Measurements from ENCODE around the gene FOXP1. TPM values are rescaled to one million over a fixed set of nuclear protein-coding genes. Genes with fewer than 3 reads are reported as not detected.

Gene FOXP1
- total and polyA plus RNA-seq, 2 of the 13 experiments (the other 11 are each of a cell fraction or from before 2014, with no cell fraction given) = 40.4 to 59.0 TPM

DNA sequence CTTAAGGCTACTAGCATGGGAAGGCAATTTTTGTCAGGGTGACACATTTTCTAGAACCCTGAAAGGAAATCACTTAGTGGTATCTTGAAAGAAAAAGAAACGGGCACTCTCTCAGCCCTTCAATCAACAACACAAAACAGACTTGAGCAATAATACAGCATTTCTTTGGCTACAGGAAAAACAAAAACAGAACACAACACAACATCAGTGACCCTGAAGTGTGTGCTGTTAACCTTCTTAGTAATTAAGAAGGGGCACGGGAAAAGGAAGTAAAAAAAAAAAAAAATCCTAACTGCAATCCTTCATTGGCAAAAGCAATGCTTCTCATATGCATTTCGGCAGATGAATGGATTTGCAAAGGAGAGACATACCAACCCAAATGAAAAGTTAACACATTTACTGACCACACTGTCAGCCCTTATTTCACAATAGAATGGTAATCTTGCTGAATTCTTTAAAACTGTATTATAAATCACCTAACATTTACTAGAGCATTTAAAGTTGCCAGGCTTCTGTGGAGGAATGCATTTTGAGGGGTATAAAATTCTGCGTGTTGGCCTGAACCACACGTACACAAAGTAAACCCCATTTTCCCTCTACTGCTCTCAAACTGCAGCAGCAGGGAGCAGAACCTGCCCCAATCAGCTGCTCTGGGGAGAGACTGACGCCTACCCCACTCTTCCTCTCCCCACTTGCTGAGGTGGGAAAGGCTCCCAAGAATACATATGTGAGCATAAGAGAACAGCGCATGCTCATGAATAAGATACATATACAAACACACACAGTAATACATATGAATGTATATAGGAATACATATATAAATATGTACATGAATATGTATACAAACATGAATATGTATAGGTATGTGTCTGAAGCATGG is 198.5 kb downstream of the FOXP1 start:
- POLR2A ChIA-PET = no interaction called here
- no peak overlapping the region for H3K4me2 ChIP-seq (ENCODE audit: low read depth, low read length)

DNA sequence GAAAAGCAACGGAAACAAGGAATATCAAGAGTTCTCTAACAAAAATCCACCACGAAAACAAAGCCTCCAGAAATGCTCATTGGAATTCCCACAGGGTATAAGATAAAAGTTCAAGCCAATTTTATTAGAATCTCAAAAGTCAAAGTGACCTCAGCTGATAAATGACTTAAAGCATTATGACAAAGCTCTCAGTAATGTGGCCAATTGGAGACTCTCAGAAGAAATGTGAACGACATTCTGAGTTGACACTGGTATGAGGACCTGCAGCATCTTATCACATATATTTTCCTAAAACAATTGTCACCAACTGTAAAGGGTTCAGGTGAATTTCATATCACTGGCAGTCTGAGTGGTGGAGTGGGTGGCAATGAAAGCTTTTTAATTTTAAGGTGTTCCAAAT is 199.1 kb downstream of the FOXP1 start:
- FAIRE-seq = no peak
- H3K9ac ChIP-seq (ENCODE audit: insufficient read depth, low read depth, low read length) = no peak overlapping the region
- no peak overlapping the region for H3K4me3 ChIP-seq (replicated peaks in 1 of 3; ENCODE audit: insufficient read depth in 1 of 3, low read depth in 2 of 3, low read length in 3 of 3)
- BruUV-seq (replicated peaks) = no TSS peak
- H3K4me1 ChIP-seq (ENCODE audit: insufficient read depth, low read length) = peaks cover 15% of the 10 kb centered on the region
- in situ Hi-C loops (cut with HindIII; ENCODE audit: extremely low pct_ligation_motif_present, low pct_unique_long_range_greater_than_20kb) (no loop called here), intact Hi-C loops (cut with micrococcal nuclease; ENCODE audit: unreplicated experiment) (no loop called here)
- 92% methylated on average over 3 of the region's 3 CpGs for WGBS (ENCODE audit: low lambda C conversion rate)
- H3K79me2 ChIP-seq (ENCODE audit: insufficient read depth, low read length) = peaks cover 9% of the 10 kb centered on the region
- POLR2A ChIA-PET = no interaction called here
- H4K20me1 ChIP-seq (ENCODE audit: insufficient read depth, low read length) = peaks cover 4% of the 10 kb centered on the region; the same call in 1 of the 2 replicates
- CTCF ChIA-PET (ENCODE audit: low intra/inter-chr PET ratio, low total read pairs) = no interaction called here
- DNase-seq (ENCODE audit: low spot score) = no peak
- H3K9me3 ChIP-seq (ENCODE audit: low read length) = no peaks in the 10 kb centered on the region
- H3K27ac ChIP-seq (ENCODE audit: extremely low read length, insufficient read depth, low read length) = no peak overlapping the region
- H2AFZ ChIP-seq (ENCODE audit: low read length) = no peak overlapping the region
- no peaks in the 10 kb centered on the region for H3K27me3 ChIP-seq (ENCODE audit: control insufficient read depth in 1 of 2, insufficient read depth in 2 of 2, low read length in 2 of 2)
- ATAC-seq = no peak
- peaks cover 0 to 4% of the 10 kb centered on the region in 2 experiments; a peak in 1 of 5 replicates for H3K36me3 ChIP-seq (replicated peaks in 1 of 2; ENCODE audit: control insufficient read depth in 1 of 2, insufficient read depth in 2 of 2, low read length in 2 of 2)
- no peak overlapping the region for H3K4me2 ChIP-seq (ENCODE audit: low read depth, low read length)
- TF ChIP-seq YY1 (IDR thresholded peaks at IDR 0.05; ENCODE audit: insufficient read depth, insufficient replicate concordance, low read depth, low read length) (no peak), ZBTB8A (CRISPR knock-in tag; IDR thresholded peaks at IDR 0.05; ENCODE audit: borderline replicate concordance, low read depth) (no peak), NR1H2 (CRISPR knock-in tag; IDR thresholded peaks at IDR 0.05; ENCODE audit: borderline replicate concordance, low read depth) (no peak), SMAD9 (CRISPR knock-in tag; IDR thresholded peaks at IDR 0.05) (no peak), ZSCAN9 (CRISPR knock-in tag; IDR thresholded peaks at IDR 0.05; ENCODE audit: borderline replicate concordance) (no peak), NR3C1 (CRISPR knock-in tag; IDR thresholded peaks at IDR 0.05) (no peak)
- TF ChIP-seq, protein P1, sequence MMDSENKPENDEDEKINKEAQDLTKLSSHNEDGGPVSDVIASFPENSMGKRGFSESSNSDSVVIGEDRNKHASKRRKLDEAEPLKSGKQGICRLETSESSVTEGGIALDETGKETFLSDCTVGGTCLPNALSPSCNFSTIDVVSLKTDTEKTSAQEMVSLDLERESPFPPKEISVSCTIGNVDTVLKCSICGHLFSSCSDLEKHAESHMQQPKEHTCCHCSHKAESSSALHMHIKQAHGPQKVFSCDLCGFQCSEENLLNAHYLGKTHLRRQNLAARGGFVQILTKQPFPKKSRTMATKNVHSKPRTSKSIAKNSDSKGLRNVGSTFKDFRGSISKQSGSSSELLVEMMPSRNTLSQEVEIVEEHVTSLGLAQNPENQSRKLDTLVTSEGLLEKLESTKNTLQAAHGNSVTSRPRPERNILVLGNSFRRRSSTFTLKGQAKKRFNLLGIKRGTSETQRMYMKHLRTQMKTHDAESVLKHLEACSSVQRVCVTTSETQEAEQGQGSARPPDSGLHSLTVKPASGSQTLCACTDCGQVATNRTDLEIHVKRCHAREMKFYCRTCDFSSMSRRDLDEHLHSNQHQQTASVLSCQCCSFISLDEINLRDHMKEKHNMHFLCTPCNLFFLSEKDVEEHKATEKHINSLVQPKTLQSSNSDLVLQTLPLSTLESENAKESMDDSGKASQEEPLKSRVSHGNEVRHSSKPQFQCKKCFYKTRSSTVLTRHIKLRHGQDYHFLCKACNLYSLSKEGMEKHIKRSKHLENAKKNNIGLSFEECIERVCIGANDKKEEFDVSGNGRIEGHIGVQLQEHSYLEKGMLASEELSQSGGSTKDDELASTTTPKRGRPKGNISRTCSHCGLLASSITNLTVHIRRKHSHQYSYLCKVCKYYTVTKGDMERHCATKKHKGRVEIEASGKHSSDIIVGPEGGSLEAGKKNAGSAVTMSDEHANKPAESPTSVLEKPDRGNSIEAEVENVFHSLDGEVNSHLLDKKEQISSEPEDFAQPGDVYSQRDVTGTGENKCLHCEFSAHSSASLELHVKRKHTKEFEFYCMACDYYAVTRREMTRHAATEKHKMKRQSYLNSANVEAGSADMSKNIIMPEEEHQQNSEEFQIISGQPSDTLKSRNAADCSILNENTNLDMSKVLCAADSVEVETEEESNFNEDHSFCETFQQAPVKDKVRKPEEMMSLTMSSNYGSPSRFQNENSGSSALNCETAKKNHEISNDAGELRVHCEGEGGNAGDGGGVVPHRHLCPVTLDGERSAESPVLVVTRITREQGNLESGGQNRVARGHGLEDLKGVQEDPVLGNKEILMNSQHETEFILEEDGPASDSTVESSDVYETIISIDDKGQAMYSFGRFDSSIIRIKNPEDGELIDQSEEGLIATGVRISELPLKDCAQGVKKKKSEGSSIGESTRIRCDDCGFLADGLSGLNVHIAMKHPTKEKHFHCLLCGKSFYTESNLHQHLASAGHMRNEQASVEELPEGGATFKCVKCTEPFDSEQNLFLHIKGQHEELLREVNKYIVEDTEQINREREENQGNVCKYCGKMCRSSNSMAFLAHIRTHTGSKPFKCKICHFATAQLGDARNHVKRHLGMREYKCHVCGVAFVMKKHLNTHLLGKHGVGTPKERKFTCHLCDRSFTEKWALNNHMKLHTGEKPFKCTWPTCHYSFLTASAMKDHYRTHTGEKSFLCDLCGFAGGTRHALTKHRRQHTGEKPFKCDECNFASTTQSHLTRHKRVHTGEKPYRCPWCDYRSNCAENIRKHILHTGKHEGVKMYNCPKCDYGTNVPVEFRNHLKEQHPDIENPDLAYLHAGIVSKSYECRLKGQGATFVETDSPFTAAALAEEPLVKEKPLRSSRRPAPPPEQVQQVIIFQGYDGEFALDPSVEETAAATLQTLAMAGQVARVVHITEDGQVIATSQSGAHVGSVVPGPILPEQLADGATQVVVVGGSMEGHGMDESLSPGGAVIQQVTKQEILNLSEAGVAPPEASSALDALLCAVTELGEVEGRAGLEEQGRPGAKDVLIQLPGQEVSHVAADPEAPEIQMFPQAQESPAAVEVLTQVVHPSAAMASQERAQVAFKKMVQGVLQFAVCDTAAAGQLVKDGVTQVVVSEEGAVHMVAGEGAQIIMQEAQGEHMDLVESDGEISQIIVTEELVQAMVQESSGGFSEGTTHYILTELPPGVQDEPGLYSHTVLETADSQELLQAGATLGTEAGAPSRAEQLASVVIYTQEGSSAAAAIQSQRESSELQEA (CRISPR knock-in tag; IDR thresholded peaks at IDR 0.05; ENCODE audit: not compliant biosample characterization) = no peak

More for the DNA sequence above, 198.5 kb downstream of the FOXP1 start:
- in situ Hi-C loops (cut with HindIII; ENCODE audit: extremely low pct_ligation_motif_present, low pct_unique_long_range_greater_than_20kb) (no loop called here), intact Hi-C loops (cut with micrococcal nuclease; ENCODE audit: unreplicated experiment) (no loop called here)
- H3K79me2 ChIP-seq (ENCODE audit: insufficient read depth, low read length) = peaks cover 12% of the 10 kb centered on the region
- H3K9ac ChIP-seq (ENCODE audit: insufficient read depth, low read depth, low read length) = no peak overlapping the region
- no peaks in the 10 kb centered on the region; the same call in 1 of the 2 replicates for H4K20me1 ChIP-seq (ENCODE audit: insufficient read depth, low read length)
- H3K9me3 ChIP-seq (ENCODE audit: low read length) = no peaks in the 10 kb centered on the region
- ATAC-seq = no peak
- H3K4me3 ChIP-seq (replicated peaks in 1 of 3; ENCODE audit: insufficient read depth in 1 of 3, low read depth in 2 of 3, low read length in 3 of 3) = no peak overlapping the region
- CTCF ChIA-PET (ENCODE audit: low intra/inter-chr PET ratio, low total read pairs) = no interaction called here
- no peak for DNase-seq (ENCODE audit: low spot score)
- TF ChIP-seq CEBPB (IDR thresholded peaks at IDR 0.05; ENCODE audit: borderline replicate concordance, low read depth, low read length) (0 out of 2 replicates have a peak, but pooled peaks have one; percentile 19), ZNF431 (CRISPR knock-in tag; IDR thresholded peaks at IDR 0.05; ENCODE audit: borderline replicate concordance, low read depth) (no peak), PCBP2 (optimal IDR thresholded peaks at IDR 0.05; ENCODE audit: low read depth, low read length, poor library complexity, severe bottlenecking) (no peak), ZFP1 (CRISPR knock-in tag; IDR thresholded peaks at IDR 0.05) (no peak)
- H3K27me3 ChIP-seq (ENCODE audit: control insufficient read depth in 1 of 2, insufficient read depth in 2 of 2, low read length in 2 of 2) = no peaks in the 10 kb centered on the region
- H3K4me1 ChIP-seq (ENCODE audit: insufficient read depth, low read length) = peaks cover 14% of the 10 kb centered on the region
- H3K36me3 ChIP-seq (replicated peaks in 1 of 2; ENCODE audit: control insufficient read depth in 1 of 2, insufficient read depth in 2 of 2, low read length in 2 of 2) = peaks cover 0 to 4% of the 10 kb centered on the region in 2 experiments; a peak in 1 of 5 replicates
- H2AFZ ChIP-seq (ENCODE audit: low read length) = no peak overlapping the region
- no peak for FAIRE-seq
- BruUV-seq (replicated peaks) = no TSS peak
- WGBS (ENCODE audit: low lambda C conversion rate) = 88% methylated on average over 7 of the region's 7 CpGs
- no peak overlapping the region for H3K27ac ChIP-seq (ENCODE audit: extremely low read length, insufficient read depth, low read length)
